ENCODE data around the gene APBB2. TPM values are rescaled to one million over a fixed set of nuclear protein-coding genes. Genes with fewer than 3 reads are reported as not detected.

APBB2 gene
- total RNA-seq, 2 experiments from 2014 or later: 1.3 to 1.5 TPM

GRCh38 chr4:41215155-41215554 is 813 bp upstream of the APBB2 start:
- H3K27ac Mint-ChIP-seq: no peak overlapping the region
- no peaks in the 10 kb centered on the region for H3K9me3 Mint-ChIP-seq (ENCODE audit: low read depth)
- H3K27me3 Mint-ChIP-seq: peaks cover 58% of the 10 kb centered on the region
- ChIA-PET CTCF (interaction anchor here (2.9 kb wide), 1 partner anchor 290 kb away, joined by 14 read pairs; no protein-coding TSS in a partner anchor), POLR2A (no interaction called here)
- ATAC-seq (no peak), DNase-seq (no peak)
- peaks cover 27% of the 10 kb centered on the region for H3K4me1 Mint-ChIP-seq
- H3K4me3 Mint-ChIP-seq: peak overlapping the region; percentile 71
- no peaks in the 10 kb centered on the region for H3K36me3 Mint-ChIP-seq (ENCODE audit: low read depth)
- intact Hi-C loops (cut with DNase I, micrococcal nuclease): loop anchor here (2.0 to 10.0 kb wide), 2 partner anchors 238 to 780 kb away; partner anchors contain the start of gene SLC30A9 (in 1 of the 2)

- ChIA-PET POLR2A (no interaction called here), CTCF (interaction anchor here (0.7 to 2.9 kb wide), 4 partner anchors 29 to 479 kb away, joined by 3 to 14 read pairs (median 6); no protein-coding TSS in a partner anchor)
- Mint-ChIP-seq H3K27me3 (peaks cover 58% of the 10 kb centered on the region), H3K4me3 (peak overlapping the region; percentile 13), H3K4me1 (peaks cover 27% of the 10 kb centered on the region), H3K9me3 (ENCODE audit: low read depth) (no peaks in the 10 kb centered on the region), H3K27ac (no peak overlapping the region), H3K36me3 (ENCODE audit: low read depth) (no peaks in the 10 kb centered on the region)
- DNase-seq (no peak), ATAC-seq (no peak)
- intact Hi-C loops (cut with DNase I, micrococcal nuclease): loop anchor here (1.0 to 10.0 kb wide), 4 partner anchors 238 to 780 kb away; partner anchors contain the start of gene SLC30A9 (in 1 of the 2)
Measured at GRCh38 chr4:41214825-41215146, 444 bp upstream of the APBB2 start.

- H3K27me3 Mint-ChIP-seq: peaks cover 60% of the 10 kb centered on the region
- H3K27ac Mint-ChIP-seq: no peak overlapping the region
- no peaks in the 10 kb centered on the region for H3K36me3 Mint-ChIP-seq (ENCODE audit: low read depth)
Measured at GRCh38 chr4:41213625-41214135, 662 bp downstream of the APBB2 start.

GRCh38 chr4:41212616-41213203 is 1.6 kb downstream of the APBB2 start:
- ATAC-seq (no peak), DNase-seq (peak; percentile 26)
- Mint-ChIP-seq H3K27ac (no peak overlapping the region), H3K4me3 (no peak overlapping the region), H3K4me1 (peaks cover 27% of the 10 kb centered on the region), H3K9me3 (ENCODE audit: low read depth) (no peaks in the 10 kb centered on the region), H3K36me3 (ENCODE audit: low read depth) (no peaks in the 10 kb centered on the region), H3K27me3 (peaks cover 64% of the 10 kb centered on the region)
- intact Hi-C loops (cut with DNase I, micrococcal nuclease): loop anchor here in 1 of 2 experiments (10.0 kb wide), 1 partner anchor 782 kb away; the partner anchor contains the start of gene SLC30A9
- ChIA-PET POLR2A (no interaction called here), CTCF (interaction anchor here (0.7 kb wide), 1 partner anchor 283 kb away, joined by 3 read pairs; no protein-coding TSS in a partner anchor)

More at GRCh38 chr4:41213625-41214135, 662 bp downstream of the APBB2 start:
- intact Hi-C loops (cut with DNase I, micrococcal nuclease): loop anchor here (1.0 to 10.0 kb wide), 4 partner anchors 237 to 781 kb away; partner anchors contain the start of gene SLC30A9 (in 1 of the 2)
- POLR2A ChIA-PET: interaction anchor here (0.7 kb wide), 1 partner anchor 574 kb away, joined by 3 read pairs; no protein-coding TSS in a partner anchor
- Mint-ChIP-seq H3K4me3 (peak overlapping the region; percentile 53), H3K9me3 (ENCODE audit: low read depth) (no peaks in the 10 kb centered on the region), H3K4me1 (peaks cover 27% of the 10 kb centered on the region)
- peak; percentile 27 for DNase-seq
- CTCF ChIA-PET: interaction anchor here (0.6 to 2.9 kb wide), 4 partner anchors 9 to 289 kb away, joined by 3 to 14 read pairs (median 6); no protein-coding TSS in a partner anchor
- ATAC-seq: no peak

DNA sequence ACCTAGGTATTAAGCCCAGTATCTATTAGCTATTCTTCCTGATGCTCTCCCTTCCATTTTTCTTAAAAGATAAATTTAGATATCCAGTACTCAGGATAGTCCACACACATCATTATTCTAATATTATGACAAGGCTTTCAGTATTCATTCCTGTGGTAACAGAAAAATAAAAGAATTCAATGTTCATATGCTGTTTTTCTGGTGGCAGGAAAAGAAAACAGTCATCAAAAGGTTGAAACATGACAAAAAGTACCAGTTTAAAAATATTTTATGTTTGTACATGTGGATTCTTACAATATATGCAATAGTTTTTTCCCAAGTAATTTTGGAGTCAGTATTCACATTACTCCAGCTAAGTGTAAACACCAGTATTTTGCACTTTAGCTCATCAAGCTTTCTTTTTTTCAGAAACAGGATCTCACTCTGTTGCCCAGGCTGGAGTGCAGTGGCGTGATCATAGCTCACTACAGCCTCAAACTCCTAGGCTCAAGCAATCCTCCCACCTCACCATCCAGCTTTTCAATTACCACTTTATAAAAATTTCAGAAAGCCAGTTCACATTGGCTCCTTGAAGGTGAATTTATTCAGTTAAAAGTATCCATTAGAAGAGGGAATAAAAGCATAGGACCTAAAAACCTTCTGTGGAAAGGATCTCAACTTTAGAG is 2.3 kb downstream of the APBB2 start:
- H3K4me3 Mint-ChIP-seq: no peak overlapping the region
- ATAC-seq (no peak), DNase-seq (no peak)
- ChIA-PET POLR2A (no interaction called here), CTCF (interaction anchor here (0.7 to 1.0 kb wide), 2 partner anchors 283 to 303 kb away, joined by 3 read pairs; no protein-coding TSS in a partner anchor)
- intact Hi-C loops (cut with DNase I, micrococcal nuclease): loop anchor here in 1 of 2 experiments (10.0 kb wide), 1 partner anchor 783 kb away; the partner anchor contains the start of gene SLC30A9
- no peak overlapping the region for H3K27ac Mint-ChIP-seq
- peaks cover 28% of the 10 kb centered on the region for H3K4me1 Mint-ChIP-seq
- H3K27me3 Mint-ChIP-seq: peaks cover 63% of the 10 kb centered on the region
- H3K9me3 Mint-ChIP-seq (ENCODE audit: low read depth): no peaks in the 10 kb centered on the region
- H3K36me3 Mint-ChIP-seq (ENCODE audit: low read depth): no peaks in the 10 kb centered on the region

- ChIA-PET CTCF (no interaction called here), POLR2A (no interaction called here)
- H3K36me3 Mint-ChIP-seq (ENCODE audit: low read depth): no peaks in the 10 kb centered on the region
- DNase-seq (no peak), ATAC-seq (no peak)
- H3K9me3 Mint-ChIP-seq (ENCODE audit: low read depth): no peaks in the 10 kb centered on the region
- no peak overlapping the region for H3K27ac Mint-ChIP-seq
- H3K27me3 Mint-ChIP-seq: peaks cover 49% of the 10 kb centered on the region
- intact Hi-C loops (cut with DNase I, micrococcal nuclease): loop anchor here in 1 of 2 experiments (10.0 kb wide), 1 partner anchor 785 kb away; the partner anchor contains the start of gene SLC30A9
- no peak overlapping the region for H3K4me3 Mint-ChIP-seq
- H3K4me1 Mint-ChIP-seq: peaks cover 15% of the 10 kb centered on the region
Measured at GRCh38 chr4:41209901-41210300, 4.4 kb downstream of the APBB2 start.

DNA sequence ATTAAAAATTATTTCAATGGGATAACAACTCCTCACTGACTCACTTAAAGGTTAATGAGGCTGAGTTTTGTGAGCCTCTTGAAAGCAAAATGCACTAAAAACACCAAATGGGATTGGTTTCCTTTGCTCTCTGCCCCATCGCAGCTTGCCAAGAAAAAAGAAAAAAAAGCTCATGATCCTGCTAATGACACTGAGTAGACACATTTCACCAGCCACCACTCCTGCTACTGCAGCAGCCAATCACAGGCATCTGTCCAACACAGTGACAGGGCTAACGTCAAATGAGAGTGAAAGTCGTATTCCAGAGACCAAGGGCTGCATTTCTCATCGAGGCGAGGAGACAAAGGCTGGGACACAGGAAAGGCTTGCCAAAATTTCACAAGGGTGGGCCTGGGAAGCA is 5.2 kb downstream of the APBB2 start:
- DNase-seq: no peak
- no peak for ATAC-seq
- Mint-ChIP-seq H3K27me3 (peaks cover 45% of the 10 kb centered on the region), H3K9me3 (ENCODE audit: low read depth) (no peaks in the 10 kb centered on the region), H3K4me3 (no peak overlapping the region), H3K36me3 (ENCODE audit: low read depth) (no peaks in the 10 kb centered on the region), H3K4me1 (peaks cover 13% of the 10 kb centered on the region), H3K27ac (no peak overlapping the region)
- CTCF ChIA-PET: no interaction called here
- POLR2A ChIA-PET: no interaction called here
- intact Hi-C loops (cut with DNase I, micrococcal nuclease): no loop called here

DNA sequence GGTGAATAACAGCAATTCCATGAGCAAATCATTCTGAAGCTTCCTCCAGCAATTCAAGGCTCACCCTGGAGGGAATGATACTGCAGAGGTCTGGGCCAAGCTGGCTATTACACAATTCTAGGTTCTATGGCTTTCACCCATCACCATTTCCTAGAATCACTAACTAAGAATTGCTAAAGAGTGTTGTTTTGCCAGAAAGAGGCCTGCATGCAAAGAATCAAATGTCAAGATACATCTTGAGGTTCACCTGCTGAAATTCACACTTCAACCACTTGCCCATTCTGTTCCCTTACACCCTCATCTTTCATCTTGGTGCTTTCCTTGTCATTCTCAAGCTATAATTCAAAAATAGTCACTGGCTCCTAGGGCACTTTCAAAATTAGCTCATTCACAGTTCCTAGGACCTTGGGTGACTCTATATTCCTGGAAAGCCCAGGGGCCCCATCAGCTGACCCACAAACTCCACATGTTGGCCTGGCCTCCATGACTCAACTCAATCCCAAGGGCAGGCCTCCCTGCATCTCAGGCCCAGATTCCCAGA is 7.0 kb downstream of the APBB2 start:
- CTCF ChIA-PET: no interaction called here
- ATAC-seq: peak; percentile 49
- H3K27me3 Mint-ChIP-seq: peaks cover 37% of the 10 kb centered on the region

GRCh38 chr4:41205854-41206460 is 8.4 kb downstream of the APBB2 start:
- Mint-ChIP-seq H3K27me3 (peaks cover 35% of the 10 kb centered on the region), H3K36me3 (ENCODE audit: low read depth) (no peaks in the 10 kb centered on the region), H3K4me3 (no peak overlapping the region), H3K4me1 (peaks cover 2% of the 10 kb centered on the region), H3K9me3 (ENCODE audit: low read depth) (no peaks in the 10 kb centered on the region), H3K27ac (no peak overlapping the region)
- DNase-seq (no peak), ATAC-seq (no peak)
- POLR2A ChIA-PET: no interaction called here
- intact Hi-C loops (cut with DNase I, micrococcal nuclease): no loop called here
- CTCF ChIA-PET: no interaction called here

More for the DNA sequence above, 7.0 kb downstream of the APBB2 start:
- no peak overlapping the region for H3K27ac Mint-ChIP-seq
- POLR2A ChIA-PET: no interaction called here
- no peak overlapping the region for H3K4me3 Mint-ChIP-seq
- H3K9me3 Mint-ChIP-seq (ENCODE audit: low read depth): no peaks in the 10 kb centered on the region
- H3K36me3 Mint-ChIP-seq (ENCODE audit: low read depth): no peaks in the 10 kb centered on the region
- no peak for DNase-seq
- intact Hi-C loops (cut with DNase I, micrococcal nuclease): no loop called here
- peaks cover 2% of the 10 kb centered on the region for H3K4me1 Mint-ChIP-seq

- H3K9me3 Mint-ChIP-seq (ENCODE audit: low read depth): no peaks in the 10 kb centered on the region
Measured at GRCh38 chr4:41205130-41205529, 9.2 kb downstream of the APBB2 start.

GRCh38 chr4:41204400-41204978 is 9.9 kb downstream of the APBB2 start:
- intact Hi-C loops (cut with DNase I, micrococcal nuclease): no loop called here
- Mint-ChIP-seq H3K36me3 (ENCODE audit: low read depth) (no peaks in the 10 kb centered on the region), H3K4me1 (peaks cover 2% of the 10 kb centered on the region), H3K27me3 (peaks cover 32% of the 10 kb centered on the region), H3K4me3 (no peak overlapping the region), H3K27ac (no peak overlapping the region), H3K9me3 (ENCODE audit: low read depth) (no peaks in the 10 kb centered on the region)
- CTCF ChIA-PET: interaction anchor here (1.0 kb wide), 1 partner anchor 17 kb away, joined by 4 read pairs; no protein-coding TSS in a partner anchor
- ATAC-seq: no peak
- DNase-seq: no peak
- POLR2A ChIA-PET: no interaction called here

More at GRCh38 chr4:41205130-41205529, 9.2 kb downstream of the APBB2 start:
- Mint-ChIP-seq H3K4me3 (no peak overlapping the region), H3K27me3 (peaks cover 38% of the 10 kb centered on the region), H3K27ac (no peak overlapping the region), H3K36me3 (ENCODE audit: low read depth) (no peaks in the 10 kb centered on the region), H3K4me1 (peaks cover 2% of the 10 kb centered on the region)
- DNase-seq (no peak), ATAC-seq (no peak)
- POLR2A ChIA-PET: no interaction called here
- CTCF ChIA-PET: interaction anchor here (1.0 kb wide), 1 partner anchor 18 kb away, joined by 4 read pairs; no protein-coding TSS in a partner anchor
- intact Hi-C loops (cut with DNase I, micrococcal nuclease): no loop called here

Measured in activated CD4-positive, alpha-beta T cell treated with anti-CD3 and anti-CD28 coated beads for 36 hours (primary cell).